Cardiac muscle cell (in vitro differentiated cells and primary cell): ENCODE data around the gene NUP160. TPM values are rescaled to one million over a fixed set of nuclear protein-coding genes. Genes with fewer than 3 reads are reported as not detected.
"Not testable (repeated sequence)": the region's sequence is repeated elsewhere in the genome, so short reads cannot be mapped to it uniquely, and the experiment has no call there.

ENCODE experiments used
- DNase-seq, 2 donors: peaks; one replicate each; pipeline versions ENCODE4 v3.0.0 to v3.0.0-alpha.2; 2010 to 2017; ENCODE audit warnings: low read depth in 1 of 2, low spot score in 1 of 2
- H3K27ac ChIP-seq: fragments of 200-600 bp; sonication (generic); 2 replicates; pipeline ENCODE4 v1.5.1; 2016
- H3K27me3 ChIP-seq: fragments of 200-600 bp; sonication (generic); 2 replicates; pipeline ENCODE4 v1.6.0; 2016; ENCODE audit warnings: control low read depth
- H3K36me3 ChIP-seq: fragments of 200-600 bp; sonication (generic); 2 replicates; pipeline ENCODE4 v1.5.1; 2016; ENCODE audit warnings: control low read depth
- H3K4me1 ChIP-seq: fragments of 200-600 bp; sonication (generic); 2 replicates; pipeline ENCODE4 v1.8.1; 2017; ENCODE audit warnings: low read depth, mild to moderate bottlenecking, mixed run types
- H3K4me3 ChIP-seq: fragments of 200-600 bp; sonication (generic); 2 replicates; pipeline ENCODE4 v1.5.1; 2016; ENCODE audit warnings: mild to moderate bottlenecking
- H3K9me3 ChIP-seq: fragments of 200-600 bp; sonication (generic); 2 replicates; pipeline ENCODE4 v1.5.1; 2017; ENCODE audit warnings: low read depth, mild to moderate bottlenecking, control low read depth
- CTCF ChIP-seq: IDR thresholded peaks from 2 replicates; pipeline ENCODE4 v1.5.1; 2012; ENCODE audit warnings: low read depth, mild to moderate bottlenecking, low read length
- polyA plus RNA-seq: library from polyadenylated mRNA; unstranded; fragments of >200 nt; fragmentation: Nextera tagmentation; extraction: Ambion mirVana; gene quantifications from 2 replicates; pipeline ENCODE4 v1.2.1, GENCODE V29; 2016
- total RNA-seq: library from RNA; depleted of rRNA; stranded (reverse); fragments of >200 nt; gene quantifications from 2 replicates; pipeline ENCODE4 v1.2.3, GENCODE V29; 2016

The NUP160 gene
- total and polyA plus RNA-seq, 2 experiments from 2014 or later: 15.9 to 26.7 TPM

GRCh38 chr11:47784785-47785381 is 63.3 kb downstream of the NUP160 start:
- Histone ChIP-seq H3K4me3 (no peak overlapping the region), H3K9me3 (no peaks in the 10 kb centered on the region), H3K36me3 (peaks cover 40% of the 10 kb centered on the region), H3K4me1 (peaks cover 12% of the 10 kb centered on the region), H3K27me3 (no peaks in the 10 kb centered on the region), H3K27ac (peak overlapping the region; percentile 42)
- TF ChIP-seq CTCF: no peak
- DNase-seq: no peak

DNA sequence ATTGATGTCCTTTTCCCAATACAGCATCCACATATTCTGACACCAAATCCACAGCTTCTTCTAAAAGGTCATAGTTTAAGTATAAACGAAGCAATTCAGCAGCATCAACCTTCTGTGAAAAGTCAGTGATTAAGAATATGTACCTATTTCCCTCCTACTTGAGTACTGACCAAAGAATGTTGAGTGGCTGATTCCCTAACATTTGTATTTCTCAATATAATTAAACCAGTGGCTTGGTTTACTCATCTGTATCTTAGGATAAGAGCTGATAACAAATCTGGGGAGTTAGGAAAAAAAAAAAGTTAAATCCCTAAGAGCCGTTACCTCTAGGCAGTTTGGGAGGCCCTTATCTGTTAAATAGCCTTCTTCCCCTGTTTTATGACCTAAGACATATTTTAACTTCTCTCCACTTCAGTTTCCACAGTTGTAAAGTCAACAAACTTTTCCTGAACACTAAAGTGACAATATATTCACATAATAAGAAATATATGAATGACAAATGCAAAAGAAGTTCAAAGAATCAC is 65.0 kb downstream of the NUP160 start:
- Histone ChIP-seq H3K9me3 (no peaks in the 10 kb centered on the region), H3K4me1 (peaks cover 12% of the 10 kb centered on the region), H3K27ac (peak overlapping the region; percentile 8), H3K4me3 (no peak overlapping the region), H3K36me3 (peaks cover 54% of the 10 kb centered on the region), H3K27me3 (no peaks in the 10 kb centered on the region)
- TF ChIP-seq CTCF: no peak
- DNase-seq: no peak

DNA sequence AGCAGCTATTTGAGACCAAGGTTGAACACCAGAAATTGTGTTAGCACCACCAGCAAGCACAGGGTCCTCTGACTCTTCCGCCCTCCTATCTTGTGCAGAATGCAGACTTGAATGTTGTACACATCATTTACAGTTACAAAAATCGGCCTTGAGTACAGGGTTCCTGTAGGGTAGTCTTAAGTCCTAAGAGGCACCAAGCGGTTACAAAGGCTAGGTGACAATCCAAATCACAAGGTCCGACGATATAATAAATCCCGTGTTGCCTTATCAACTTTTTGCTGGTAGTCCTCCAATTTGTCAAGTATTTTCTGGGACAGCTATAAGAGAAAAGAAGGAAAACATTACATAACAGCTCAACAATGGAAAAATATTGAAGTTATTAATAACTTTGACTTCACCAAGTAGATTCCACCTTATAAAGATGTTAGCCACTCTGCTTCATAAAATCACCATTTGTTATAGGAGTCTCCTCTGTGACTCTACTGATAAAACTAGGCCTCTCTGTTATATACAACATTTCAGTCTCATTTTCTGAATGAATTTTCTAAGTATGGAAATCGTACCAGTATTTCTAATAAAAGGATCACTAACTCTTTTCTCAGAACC is 69.2 kb downstream of the NUP160 start:
- Histone ChIP-seq H3K27ac (no peak overlapping the region), H3K36me3 (peaks cover 54% of the 10 kb centered on the region), H3K4me1 (no peaks in the 10 kb centered on the region), H3K4me3 (no peak overlapping the region), H3K27me3 (no peaks in the 10 kb centered on the region), H3K9me3 (no peaks in the 10 kb centered on the region)
- DNase-seq: no peak
- TF ChIP-seq CTCF: no peak

- Histone ChIP-seq H3K36me3 (peaks cover 30% of the 10 kb centered on the region), H3K27ac (peak overlapping the region; percentile 41), H3K27me3 (no peaks in the 10 kb centered on the region), H3K4me3 (no peak overlapping the region), H3K9me3 (no peaks in the 10 kb centered on the region), H3K4me1 (peaks cover 6% of the 10 kb centered on the region)
- DNase-seq: no peak
- TF ChIP-seq CTCF: no peak
These were observed 72.8 kb downstream of the NUP160 start for GRCh38 chr11:47775240-47775869.

- no peaks in the 10 kb centered on the region for H3K27me3 ChIP-seq
- TF ChIP-seq CTCF: no peak
- H3K27ac ChIP-seq: no peak overlapping the region
- no peak overlapping the region for H3K4me3 ChIP-seq
- no peak for DNase-seq
- H3K36me3 ChIP-seq: peaks cover 18% of the 10 kb centered on the region
- peaks cover 16% of the 10 kb centered on the region for H3K4me1 ChIP-seq
- no peaks in the 10 kb centered on the region for H3K9me3 ChIP-seq
These were observed 74.3 kb downstream of the NUP160 start for GRCh38 chr11:47773882-47774281.

GRCh38 chr11:47769556-47769955 is 78.6 kb downstream of the NUP160 start:
- H3K36me3 ChIP-seq, H3K9me3 ChIP-seq, H3K27me3 ChIP-seq, H3K4me3 ChIP-seq: not testable (repeated sequence)
- DNase-seq: peak in 1 of 2 donors; percentile 5
- Histone ChIP-seq H3K4me1 (peaks cover 25% of the 10 kb centered on the region), H3K27ac (peak overlapping the region; percentile 99)
